Peyer's patch (tissue), 4 donors: Measurements from ENCODE around the gene DNAI1. TPM values are rescaled to one million over a fixed set of nuclear protein-coding genes. Genes with fewer than 3 reads are reported as not detected.

Source experiments
- DNase-seq, 3 donors: peaks; one replicate each; pipeline ENCODE4 v3.0.0-alpha.2; 2017 to 2019
- H3K27ac ChIP-seq, 4 donors: fragments of 200-600 bp; sonication (generic); one replicate each; pipeline ENCODE4 v1.5.1; 2016 to 2019
- H3K27me3 ChIP-seq, 2 donors: fragments of 200-600 bp; sonication (generic); one replicate each; pipeline ENCODE4 v1.5.1; 2019
- H3K36me3 ChIP-seq, 3 donors: fragments of 200-600 bp; sonication (generic); one replicate each; pipeline ENCODE4 v1.5.1; 2016 to 2019
- H3K4me1 ChIP-seq, 4 donors: fragments of 200-600 bp; sonication (generic); one replicate each; pipeline ENCODE4 v1.5.1; 2016 to 2019
- H3K4me3 ChIP-seq, 4 donors: fragments of 200-600 bp; sonication (generic); 1 replicate in 3 of 4; 2 replicates in 1 of 4; pipeline ENCODE4 v1.5.1; 2016 to 2019; ENCODE audit warnings: mild to moderate bottlenecking in 1 of 4
- H3K9me3 ChIP-seq, 4 donors: fragments of 200-600 bp; sonication (generic); one replicate each; pipeline ENCODE4 v1.5.1; 2016 to 2019; ENCODE audit warnings: mild to moderate bottlenecking in 1 of 4
- POLR2A ChIP-seq, 2 donors: fragments of 450-650 bp; IDR thresholded peaks; one replicate each; pipeline ENCODE4 v1.5.1; 2017; ENCODE audit warnings: antibody characterized with exemption in 2 of 2, mild to moderate bottlenecking in 2 of 2, moderate library complexity in 2 of 2
- total RNA-seq, 4 donors: library from RNA; depleted of rRNA; stranded (reverse); fragments of >200 nt; gene quantifications; one replicate each; pipeline ENCODE4 v1.1.0, GENCODE V29; 2016
- TF ChIP-seq, protein P1 (sequence below), 6 experiments: fragments of 450-650 bp in 4 of 6; fragments of 200-600 bp in 2 of 6; sonication (generic) in 1 of 6; IDR thresholded peaks; one replicate each; pipeline ENCODE4 v1.5.1; 2017 to 2019; ENCODE audit warnings: antibody characterized with exemption in 6 of 6, mild to moderate bottlenecking in 3 of 6, moderate library complexity in 1 of 6

The DNAI1 gene
- total RNA-seq, 4 donors from 2014 or later: not detected

DNA sequence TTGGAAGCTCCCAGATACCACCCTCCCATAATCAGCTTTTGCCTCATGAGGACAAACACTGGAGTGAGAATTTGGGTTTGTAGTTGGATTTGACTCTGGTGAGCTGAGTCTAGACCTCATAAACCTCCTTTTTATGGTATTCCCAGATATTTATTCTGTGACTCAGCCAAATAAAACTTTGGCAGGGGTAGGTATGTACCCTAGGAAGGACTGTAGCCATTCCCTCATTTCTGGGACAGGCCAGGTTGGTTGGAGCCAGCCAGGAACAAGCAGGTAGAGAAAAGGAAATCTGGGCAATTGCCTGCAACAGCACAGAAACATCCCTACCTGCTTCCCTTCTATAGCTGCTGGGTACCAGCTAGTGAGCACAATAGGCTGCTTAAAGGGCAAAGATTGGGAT lies 44.8 kb downstream of the DNAI1 start:
- no peak overlapping the region for H3K27ac ChIP-seq
- TF ChIP-seq, protein P1, sequence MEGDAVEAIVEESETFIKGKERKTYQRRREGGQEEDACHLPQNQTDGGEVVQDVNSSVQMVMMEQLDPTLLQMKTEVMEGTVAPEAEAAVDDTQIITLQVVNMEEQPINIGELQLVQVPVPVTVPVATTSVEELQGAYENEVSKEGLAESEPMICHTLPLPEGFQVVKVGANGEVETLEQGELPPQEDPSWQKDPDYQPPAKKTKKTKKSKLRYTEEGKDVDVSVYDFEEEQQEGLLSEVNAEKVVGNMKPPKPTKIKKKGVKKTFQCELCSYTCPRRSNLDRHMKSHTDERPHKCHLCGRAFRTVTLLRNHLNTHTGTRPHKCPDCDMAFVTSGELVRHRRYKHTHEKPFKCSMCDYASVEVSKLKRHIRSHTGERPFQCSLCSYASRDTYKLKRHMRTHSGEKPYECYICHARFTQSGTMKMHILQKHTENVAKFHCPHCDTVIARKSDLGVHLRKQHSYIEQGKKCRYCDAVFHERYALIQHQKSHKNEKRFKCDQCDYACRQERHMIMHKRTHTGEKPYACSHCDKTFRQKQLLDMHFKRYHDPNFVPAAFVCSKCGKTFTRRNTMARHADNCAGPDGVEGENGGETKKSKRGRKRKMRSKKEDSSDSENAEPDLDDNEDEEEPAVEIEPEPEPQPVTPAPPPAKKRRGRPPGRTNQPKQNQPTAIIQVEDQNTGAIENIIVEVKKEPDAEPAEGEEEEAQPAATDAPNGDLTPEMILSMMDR (IDR thresholded peaks at IDR 0.05): no peak
- TF ChIP-seq POLR2A (IDR thresholded peaks at IDR 0.05): no peak

DNA sequence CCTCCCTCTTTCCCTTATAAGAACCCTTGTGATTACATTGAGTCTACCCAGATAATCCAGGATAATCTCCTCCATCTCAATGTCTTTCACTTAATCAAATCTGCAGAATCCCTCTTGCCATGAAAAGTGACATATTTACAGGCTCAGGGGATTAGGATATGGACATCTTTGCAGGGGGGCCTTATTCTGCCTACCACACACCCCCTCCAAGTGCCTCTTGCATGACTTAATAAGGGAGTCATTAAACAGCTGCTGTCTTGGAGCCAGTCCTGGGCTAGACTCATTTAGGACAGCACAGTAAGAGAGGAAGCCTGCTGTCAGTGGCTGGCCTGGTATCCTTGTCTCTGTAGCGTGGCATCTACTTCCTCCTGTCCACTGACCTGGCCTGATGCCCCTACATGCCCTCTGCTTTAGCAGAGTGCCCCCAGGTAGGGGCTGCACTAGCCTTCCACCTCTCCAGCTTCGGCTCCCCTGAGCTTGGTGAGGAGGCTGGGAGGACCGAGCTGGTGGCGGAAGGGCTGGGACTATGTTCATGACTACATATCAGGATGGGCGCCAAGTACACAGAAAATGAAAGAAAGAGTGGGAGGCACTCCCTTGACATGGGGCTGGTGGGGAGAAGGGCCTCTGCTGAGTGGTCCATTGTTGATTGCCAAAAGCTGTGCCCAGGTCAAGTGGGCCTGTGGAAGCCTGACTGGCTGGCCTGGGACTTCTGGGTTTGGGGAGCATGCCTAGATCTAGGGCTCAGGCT lies 46.9 kb downstream of the DNAI1 start:
- peak in 1 of 3 donors; percentile 14 for DNase-seq
- Histone ChIP-seq H3K27ac (no peak overlapping the region), H3K36me3 (no peaks in the 10 kb centered on the region), H3K27me3 (no peaks in the 10 kb centered on the region), H3K4me3 (no peak overlapping the region), H3K4me1 (peaks cover 0 to under 1% (median 0%) of the 10 kb centered on the region in 4 donors), H3K9me3 (no peaks in the 10 kb centered on the region)
- TF ChIP-seq POLR2A (IDR thresholded peaks at IDR 0.05): no peak
- TF ChIP-seq, protein P1 (IDR thresholded peaks at IDR 0.05): no peak

More for the DNA sequence above, 44.8 kb downstream of the DNAI1 start:
- Histone ChIP-seq H3K27me3 (no peaks in the 10 kb centered on the region), H3K9me3 (no peaks in the 10 kb centered on the region), H3K4me1 (no peaks in the 10 kb centered on the region), H3K4me3 (no peak overlapping the region), H3K36me3 (no peaks in the 10 kb centered on the region)
- no peak for DNase-seq

DNA sequence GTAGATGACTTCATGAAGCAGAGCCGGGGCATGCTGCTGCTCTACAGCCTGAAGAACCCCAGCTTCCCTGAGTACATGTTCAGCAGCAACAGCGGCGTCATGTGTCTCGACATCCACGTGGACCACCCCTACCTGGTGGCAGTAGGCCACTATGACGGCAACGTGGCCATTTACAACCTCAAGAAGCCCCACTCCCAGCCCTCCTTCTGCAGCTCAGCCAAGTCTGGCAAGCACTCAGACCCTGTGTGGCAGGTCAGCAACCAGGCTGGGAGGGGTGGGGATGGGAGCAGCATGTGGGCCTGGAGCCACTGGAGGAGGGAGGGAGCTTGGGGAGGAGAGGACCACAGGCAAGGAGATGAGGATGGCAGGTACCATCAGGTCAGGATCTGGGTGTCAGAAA lies 48.0 kb downstream of the DNAI1 start:
- TF ChIP-seq POLR2A (IDR thresholded peaks at IDR 0.05): no peak
- TF ChIP-seq, protein P1 (IDR thresholded peaks at IDR 0.05): no peak
- DNase-seq: peak in 1 of 3 donors; percentile 29
- no peaks in the 10 kb centered on the region for H3K36me3 ChIP-seq
- H3K9me3 ChIP-seq: no peaks in the 10 kb centered on the region
- no peak overlapping the region for H3K27ac ChIP-seq
- no peak overlapping the region for H3K4me3 ChIP-seq
- H3K4me1 ChIP-seq: peaks cover 0 to 5% (median 0%) of the 10 kb centered on the region in 4 donors
- H3K27me3 ChIP-seq: no peaks in the 10 kb centered on the region

DNA sequence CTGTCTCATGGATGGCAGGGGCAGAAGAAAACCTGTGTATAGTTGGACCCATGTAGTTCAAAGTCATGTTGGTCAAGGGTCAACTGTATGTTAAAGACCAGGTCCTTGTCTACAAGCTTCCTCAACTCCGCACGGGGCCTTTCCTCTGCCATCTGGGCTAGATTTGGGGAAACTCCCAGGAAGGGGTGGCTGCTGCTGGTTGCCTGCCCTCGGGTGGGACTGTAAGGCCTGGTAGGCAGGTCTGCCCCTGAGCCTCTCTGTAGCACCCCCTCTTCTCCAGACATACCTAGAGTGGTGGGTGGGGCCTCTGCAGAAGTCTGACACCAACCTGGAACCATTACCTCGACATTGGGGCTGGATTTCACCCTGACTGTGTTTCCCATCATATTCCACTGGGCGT lies 49.0 kb downstream of the DNAI1 start:
- Histone ChIP-seq H3K9me3 (no peaks in the 10 kb centered on the region), H3K4me1 (peaks cover 0 to 5% (median 0%) of the 10 kb centered on the region in 4 donors), H3K36me3 (no peaks in the 10 kb centered on the region), H3K27me3 (no peaks in the 10 kb centered on the region), H3K4me3 (no peak overlapping the region), H3K27ac (no peak overlapping the region)
- peak in 1 of 3 donors; percentile 6 for DNase-seq
- no peak for TF ChIP-seq POLR2A (IDR thresholded peaks at IDR 0.05)
- TF ChIP-seq, protein P1 (IDR thresholded peaks at IDR 0.05): no peak

DNA sequence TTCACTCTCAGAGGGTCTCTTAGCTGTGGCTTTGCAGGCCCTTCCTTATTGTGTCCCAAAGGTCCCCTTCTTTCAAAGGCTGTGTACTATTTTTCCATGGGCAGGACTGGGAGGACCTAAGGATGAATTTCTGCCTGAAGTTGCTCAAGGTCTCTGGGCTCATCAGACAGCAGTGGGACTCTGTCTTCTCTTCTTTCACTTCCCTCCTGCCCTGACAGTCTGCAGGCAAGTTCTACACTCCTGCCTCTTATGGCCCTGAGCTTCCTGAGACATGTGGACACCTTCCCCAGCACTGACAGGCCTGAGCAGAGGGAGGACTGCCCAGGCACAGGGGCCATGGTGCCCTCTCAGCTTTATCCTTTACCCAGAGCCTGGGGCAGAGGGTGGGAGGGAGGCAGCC lies 49.4 kb downstream of the DNAI1 start:
- TF ChIP-seq POLR2A (IDR thresholded peaks at IDR 0.05): no peak
- TF ChIP-seq, protein P1 (IDR thresholded peaks at IDR 0.05): no peak
- no peaks in the 10 kb centered on the region for H3K27me3 ChIP-seq
- no peaks in the 10 kb centered on the region for H3K36me3 ChIP-seq
- no peaks in the 10 kb centered on the region for H3K9me3 ChIP-seq
- peak in 1 of 3 donors; percentile 15 for DNase-seq
- peaks cover 0 to 5% (median 0%) of the 10 kb centered on the region in 4 donors for H3K4me1 ChIP-seq
- no peak overlapping the region for H3K27ac ChIP-seq
- no peak overlapping the region for H3K4me3 ChIP-seq
